ENCODE data around the gene MICAL3.
"Not testable (repeated sequence)": the region's sequence is repeated elsewhere in the genome, so short reads cannot be mapped to it uniquely, and the experiment has no call there.

MICAL3 gene

GRCh38 chr22:17985071-17985470 lies 39.3 kb downstream of the MICAL3 start:
- not testable (repeated sequence) for H3K36me3 ChIP-seq (ENCODE audit: insufficient read depth, low read length); H3K9me3 ChIP-seq (ENCODE audit: control insufficient read depth, insufficient read depth, low read length); H3K9ac ChIP-seq (ENCODE audit: low read depth, low read length)
- peaks cover 23% of the 10 kb centered on the region for H3K4me1 ChIP-seq (ENCODE audit: insufficient read depth, low read length)

- H3K9me3 ChIP-seq (ENCODE audit: control insufficient read depth, insufficient read depth, low read length): no peaks in the 10 kb centered on the region
- no peak overlapping the region for H3K9ac ChIP-seq (ENCODE audit: low read depth, low read length)
- H3K4me1 ChIP-seq (ENCODE audit: insufficient read depth, low read length): peaks cover 23% of the 10 kb centered on the region
- no peaks in the 10 kb centered on the region for H3K36me3 ChIP-seq (ENCODE audit: insufficient read depth, low read length)
These were observed 40.2 kb downstream of the MICAL3 start for GRCh38 chr22:17984114-17984513.

- Histone ChIP-seq H3K36me3 (ENCODE audit: insufficient read depth, low read length) (no peaks in the 10 kb centered on the region), H3K9me3 (ENCODE audit: control insufficient read depth, insufficient read depth, low read length) (no peaks in the 10 kb centered on the region), H3K9ac (ENCODE audit: low read depth, low read length) (no peak overlapping the region), H3K4me1 (ENCODE audit: insufficient read depth, low read length) (peaks cover 20% of the 10 kb centered on the region)
These were observed 41.7 kb downstream of the MICAL3 start for GRCh38 chr22:17982572-17983141.

- Histone ChIP-seq H3K9me3 (ENCODE audit: control insufficient read depth, insufficient read depth, low read length) (no peaks in the 10 kb centered on the region), H3K9ac (ENCODE audit: low read depth, low read length) (no peak overlapping the region), H3K4me1 (ENCODE audit: insufficient read depth, low read length) (peaks cover 20% of the 10 kb centered on the region), H3K36me3 (ENCODE audit: insufficient read depth, low read length) (no peaks in the 10 kb centered on the region)
These were observed 42.9 kb downstream of the MICAL3 start for GRCh38 chr22:17981497-17981896.

GRCh38 chr22:17980638-17981051 lies 43.7 kb downstream of the MICAL3 start:
- H3K9me3 ChIP-seq (ENCODE audit: control insufficient read depth, insufficient read depth, low read length): no peaks in the 10 kb centered on the region
- H3K4me1 ChIP-seq (ENCODE audit: insufficient read depth, low read length): peaks cover 20% of the 10 kb centered on the region
- H3K9ac ChIP-seq (ENCODE audit: low read depth, low read length): no peak overlapping the region
- H3K36me3 ChIP-seq (ENCODE audit: insufficient read depth, low read length): no peaks in the 10 kb centered on the region

GRCh38 chr22:17980015-17980590 lies 44.3 kb downstream of the MICAL3 start:
- Histone ChIP-seq H3K9ac (ENCODE audit: low read depth, low read length) (no peak overlapping the region), H3K36me3 (ENCODE audit: insufficient read depth, low read length) (no peaks in the 10 kb centered on the region), H3K9me3 (ENCODE audit: control insufficient read depth, insufficient read depth, low read length) (no peaks in the 10 kb centered on the region), H3K4me1 (ENCODE audit: insufficient read depth, low read length) (peaks cover 20% of the 10 kb centered on the region)

- Histone ChIP-seq H3K9me3 (ENCODE audit: control insufficient read depth, insufficient read depth, low read length) (no peaks in the 10 kb centered on the region), H3K9ac (ENCODE audit: low read depth, low read length) (no peak overlapping the region), H3K4me1 (ENCODE audit: insufficient read depth, low read length) (peaks cover 23% of the 10 kb centered on the region), H3K36me3 (ENCODE audit: insufficient read depth, low read length) (no peaks in the 10 kb centered on the region)
These were observed 46.3 kb downstream of the MICAL3 start for GRCh38 chr22:17978027-17978426.

- Histone ChIP-seq H3K4me1 (ENCODE audit: insufficient read depth, low read length) (peaks cover 30% of the 10 kb centered on the region), H3K36me3 (ENCODE audit: insufficient read depth, low read length) (no peaks in the 10 kb centered on the region), H3K9ac (ENCODE audit: low read depth, low read length) (no peak overlapping the region), H3K9me3 (ENCODE audit: control insufficient read depth, insufficient read depth, low read length) (no peaks in the 10 kb centered on the region)
These were observed 47.0 kb downstream of the MICAL3 start for GRCh38 chr22:17977371-17977770.

GRCh38 chr22:17976121-17976520 lies 48.2 kb downstream of the MICAL3 start:
- Histone ChIP-seq H3K4me1 (ENCODE audit: insufficient read depth, low read length) (peaks cover 28% of the 10 kb centered on the region), H3K9ac (ENCODE audit: low read depth, low read length) (no peak overlapping the region), H3K36me3 (ENCODE audit: insufficient read depth, low read length) (no peaks in the 10 kb centered on the region), H3K9me3 (ENCODE audit: control insufficient read depth, insufficient read depth, low read length) (no peaks in the 10 kb centered on the region)

GRCh38 chr22:17974703-17975372 lies 49.5 kb downstream of the MICAL3 start:
- Histone ChIP-seq H3K4me1 (ENCODE audit: insufficient read depth, low read length) (peaks cover 17% of the 10 kb centered on the region), H3K36me3 (ENCODE audit: insufficient read depth, low read length) (no peaks in the 10 kb centered on the region), H3K9me3 (ENCODE audit: control insufficient read depth, insufficient read depth, low read length) (no peaks in the 10 kb centered on the region)

GRCh38 chr22:17974087-17974486 lies 50.3 kb downstream of the MICAL3 start:
- Histone ChIP-seq H3K9ac (ENCODE audit: low read depth, low read length) (no peak overlapping the region), H3K9me3 (ENCODE audit: control insufficient read depth, insufficient read depth, low read length) (no peaks in the 10 kb centered on the region), H3K4me1 (ENCODE audit: insufficient read depth, low read length) (peaks cover 17% of the 10 kb centered on the region), H3K36me3 (ENCODE audit: insufficient read depth, low read length) (no peaks in the 10 kb centered on the region)

More at GRCh38 chr22:17974703-17975372, 49.5 kb downstream of the MICAL3 start:
- no peak overlapping the region for H3K9ac ChIP-seq (ENCODE audit: low read depth, low read length)

GRCh38 chr22:17973217-17973616 lies 51.1 kb downstream of the MICAL3 start:
- H3K4me1 ChIP-seq (ENCODE audit: insufficient read depth, low read length): peaks cover 17% of the 10 kb centered on the region

GRCh38 chr22:17972385-17973191 lies 51.8 kb downstream of the MICAL3 start:
- no peak overlapping the region for H3K9ac ChIP-seq (ENCODE audit: low read depth, low read length)
- peaks cover 17% of the 10 kb centered on the region for H3K4me1 ChIP-seq (ENCODE audit: insufficient read depth, low read length)
- no peaks in the 10 kb centered on the region for H3K36me3 ChIP-seq (ENCODE audit: insufficient read depth, low read length)
- no peaks in the 10 kb centered on the region for H3K9me3 ChIP-seq (ENCODE audit: control insufficient read depth, insufficient read depth, low read length)

More at GRCh38 chr22:17973217-17973616, 51.1 kb downstream of the MICAL3 start:
- Histone ChIP-seq H3K9ac (ENCODE audit: low read depth, low read length) (no peak overlapping the region), H3K36me3 (ENCODE audit: insufficient read depth, low read length) (no peaks in the 10 kb centered on the region), H3K9me3 (ENCODE audit: control insufficient read depth, insufficient read depth, low read length) (no peaks in the 10 kb centered on the region)

GRCh38 chr22:17971711-17972110 lies 52.6 kb downstream of the MICAL3 start:
- Histone ChIP-seq H3K9ac (ENCODE audit: low read depth, low read length) (no peak overlapping the region), H3K4me1 (ENCODE audit: insufficient read depth, low read length) (peaks cover 17% of the 10 kb centered on the region), H3K36me3 (ENCODE audit: insufficient read depth, low read length) (no peaks in the 10 kb centered on the region), H3K9me3 (ENCODE audit: control insufficient read depth, insufficient read depth, low read length) (no peaks in the 10 kb centered on the region)
